OCI-LY1 (cell line): ENCODE data around the gene CRYBB2.
A peak's percentile ranks its signal among the peaks of the same experiment; 100 is the strongest.

Experiments
- CTCF ChIP-seq: fragments of 200-600 bp; sonication (generic), shearing (Covaris generic); IDR thresholded peaks from 2 replicates; pipeline ENCODE4 v1.5.1; 2017; ENCODE audit warnings: mild to moderate bottlenecking, antibody characterized with exemption, low read length, moderate library complexity, mixed read lengths
- EZH2 ChIP-seq: fragments of 200-600 bp; sonication (generic), shearing (Covaris generic); IDR thresholded peaks from 2 replicates; pipeline ENCODE4 v1.8.0; 2017; ENCODE audit warnings: borderline replicate concordance, mixed run types, mild to moderate bottlenecking, antibody characterized with exemption, low read length, moderate library complexity, mixed read lengths

DNA sequence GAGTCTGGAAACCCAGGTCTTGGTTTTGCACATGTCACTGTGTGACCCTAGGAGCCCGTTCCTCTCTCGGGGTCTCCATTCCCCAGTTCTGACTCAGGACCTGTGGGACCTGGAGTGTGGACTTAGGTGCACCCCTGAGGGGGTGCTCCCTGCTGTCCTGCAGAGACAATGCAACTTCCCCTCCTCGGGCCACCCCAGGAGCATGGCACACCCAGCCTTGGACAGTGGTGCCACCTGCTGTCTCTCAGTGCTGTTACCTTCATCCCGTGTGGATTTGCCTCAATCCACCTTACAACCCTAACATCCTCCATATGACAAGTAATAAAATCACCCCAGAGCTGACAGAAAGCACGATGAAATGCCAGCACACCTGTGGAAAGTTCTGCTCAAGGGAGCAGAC lies 47.3 kb upstream of the CRYBB2 start:
- TF ChIP-seq CTCF = peak; percentile 35; the same call in 1 of the 2 replicates
- no peak for TF ChIP-seq EZH2
